Measurements from ENCODE around the gene ETS2.
A peak's percentile ranks its signal among the peaks of the same experiment; 100 is the strongest.

Gene ETS2

GRCh38 chr21:38780879-38781278, 24.9 kb upstream of the ETS2 start:
- H3K4me3 ChIP-seq (ENCODE audit: low read depth, low read length), result no peak overlapping the region
- no peak for TF ChIP-seq CTCF (IDR thresholded peaks at IDR 0.05; ENCODE audit: low read depth, low read length)
- no peak for TF ChIP-seq MAX (IDR thresholded peaks at IDR 0.05; ENCODE audit: low read depth, low read length)
- no peak for TF ChIP-seq MYC (IDR thresholded peaks at IDR 0.05; ENCODE audit: low read depth, low read length)
- no peak for TF ChIP-seq POLR2A (IDR thresholded peaks at IDR 0.05; ENCODE audit: extremely low read depth, insufficient read length)
- DNase-seq (ENCODE audit: low read depth), result no peak

GRCh38 chr21:38784458-38785266, 21.1 kb upstream of the ETS2 start:
- no peak for DNase-seq (ENCODE audit: low read depth)
- TF ChIP-seq CTCF (IDR thresholded peaks at IDR 0.05; ENCODE audit: low read depth, low read length) (no peak), POLR2A (IDR thresholded peaks at IDR 0.05; ENCODE audit: extremely low read depth, insufficient read length) (no peak), MAX (IDR thresholded peaks at IDR 0.05; ENCODE audit: low read depth, low read length) (no peak), MYC (IDR thresholded peaks at IDR 0.05; ENCODE audit: low read depth, low read length) (no peak)
- H3K4me3 ChIP-seq (ENCODE audit: low read depth, low read length), result no peak overlapping the region

- no peak for TF ChIP-seq POLR2A (IDR thresholded peaks at IDR 0.05; ENCODE audit: extremely low read depth, insufficient read length)
- no peak for TF ChIP-seq MAX (IDR thresholded peaks at IDR 0.05; ENCODE audit: low read depth, low read length)
- no peak for TF ChIP-seq MYC (IDR thresholded peaks at IDR 0.05; ENCODE audit: low read depth, low read length)
- no peak for TF ChIP-seq CTCF (IDR thresholded peaks at IDR 0.05; ENCODE audit: low read depth, low read length)
- no peak overlapping the region for H3K4me3 ChIP-seq (ENCODE audit: low read depth, low read length)
- DNase-seq (ENCODE audit: low read depth), result no peak
These were observed 20.2 kb upstream of the ETS2 start for GRCh38 chr21:38785483-38785882.

- TF ChIP-seq CTCF (IDR thresholded peaks at IDR 0.05; ENCODE audit: low read depth, low read length) (no peak), MAX (IDR thresholded peaks at IDR 0.05; ENCODE audit: low read depth, low read length) (no peak), MYC (IDR thresholded peaks at IDR 0.05; ENCODE audit: low read depth, low read length) (no peak), POLR2A (IDR thresholded peaks at IDR 0.05; ENCODE audit: extremely low read depth, insufficient read length) (no peak)
- H3K4me3 ChIP-seq (ENCODE audit: low read depth, low read length), result no peak overlapping the region
- no peak for DNase-seq (ENCODE audit: low read depth)
These were observed 18.7 kb upstream of the ETS2 start for GRCh38 chr21:38787016-38787415.

GRCh38 chr21:38787461-38788274, 18.1 kb upstream of the ETS2 start:
- no peak overlapping the region for H3K4me3 ChIP-seq (ENCODE audit: low read depth, low read length)
- TF ChIP-seq POLR2A (IDR thresholded peaks at IDR 0.05; ENCODE audit: extremely low read depth, insufficient read length) (no peak), MYC (IDR thresholded peaks at IDR 0.05; ENCODE audit: low read depth, low read length) (no peak), MAX (IDR thresholded peaks at IDR 0.05; ENCODE audit: low read depth, low read length) (no peak), CTCF (IDR thresholded peaks at IDR 0.05; ENCODE audit: low read depth, low read length) (no peak)
- peak; percentile 76 for DNase-seq (ENCODE audit: low read depth)

All from NB4 (cell line).